ENCODE data around the gene TNFRSF12A. TPM values are rescaled to one million over a fixed set of nuclear protein-coding genes. Genes with fewer than 3 reads are reported as not detected.

The TNFRSF12A gene
- polyA plus RNA-seq, 5 donors: 2.7 to 6.8 (median 3.6) TPM

DNA sequence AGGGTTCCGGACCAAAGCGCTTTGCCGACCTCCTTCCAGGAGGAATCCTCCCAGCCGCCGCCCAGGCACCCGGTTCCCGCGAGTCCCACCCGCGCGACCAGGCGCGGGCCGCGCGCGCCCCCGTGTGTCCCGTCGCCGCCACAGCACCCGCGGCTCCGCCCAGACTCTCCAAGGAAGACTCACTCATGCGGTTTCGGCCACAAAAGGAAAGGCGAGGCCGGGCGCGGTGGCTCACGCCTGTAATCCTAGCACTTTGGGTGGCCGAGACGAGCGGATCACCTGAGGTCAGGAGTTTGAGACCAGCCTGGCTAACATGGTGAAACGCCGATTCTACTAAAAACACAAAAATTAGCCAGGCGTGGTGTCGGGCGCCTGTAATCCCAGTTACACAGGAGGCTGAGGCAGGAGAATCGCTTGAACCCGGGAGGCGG, 36.4 kb upstream of the TNFRSF12A start:
- DNase-seq: peak; percentile 65 to 73

DNA sequence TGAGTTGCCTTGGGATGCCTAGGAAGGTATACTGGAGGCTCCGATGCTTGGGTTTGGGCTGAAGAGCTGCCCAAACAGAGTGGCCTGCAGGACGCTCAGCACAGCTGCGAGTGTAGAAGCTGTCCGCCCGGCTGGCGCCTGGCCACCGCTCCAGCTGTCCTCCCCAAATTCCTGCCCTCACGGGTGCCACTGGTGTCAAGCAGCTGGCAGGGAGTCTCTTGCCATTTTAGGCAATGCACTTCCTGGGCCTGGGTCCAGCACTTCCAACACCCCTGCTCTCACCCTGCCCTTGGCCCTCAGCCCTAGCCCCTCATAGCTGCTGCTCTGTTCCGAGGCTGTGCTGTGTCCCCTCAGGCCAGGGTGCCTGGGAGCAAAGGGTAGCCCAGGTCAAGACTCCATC, 34.7 kb upstream of the TNFRSF12A start:
- DNase-seq: peak in 1 of 2 donors; percentile 68

DNA sequence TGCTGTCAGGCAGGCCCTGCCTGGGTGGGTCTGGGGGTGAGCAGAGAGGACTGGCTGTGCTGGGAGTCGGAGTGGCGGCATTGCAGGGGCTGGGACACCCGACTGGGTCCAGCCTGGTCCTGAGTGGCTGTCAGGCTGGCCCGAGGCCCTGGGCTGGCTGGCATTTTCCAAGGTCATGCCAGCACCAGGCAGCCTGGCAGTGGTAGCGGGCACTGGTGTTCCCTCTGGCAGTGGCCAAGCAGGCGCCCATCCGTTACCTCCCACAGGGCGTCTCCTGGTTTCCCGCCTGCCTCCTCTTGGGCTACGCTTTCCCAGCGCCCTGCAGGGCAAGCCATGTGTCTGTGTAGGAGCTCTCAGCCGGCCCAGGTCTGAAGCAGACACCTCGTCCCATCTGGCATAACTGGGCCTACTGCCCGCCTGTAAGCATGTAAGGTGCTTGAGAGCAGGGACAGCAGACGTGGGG, 34.2 kb upstream of the TNFRSF12A start:
- DNase-seq: no peak

GRCh38 chr16:2986623-2987188, 33.5 kb upstream of the TNFRSF12A start:
- no peak for DNase-seq

DNA sequence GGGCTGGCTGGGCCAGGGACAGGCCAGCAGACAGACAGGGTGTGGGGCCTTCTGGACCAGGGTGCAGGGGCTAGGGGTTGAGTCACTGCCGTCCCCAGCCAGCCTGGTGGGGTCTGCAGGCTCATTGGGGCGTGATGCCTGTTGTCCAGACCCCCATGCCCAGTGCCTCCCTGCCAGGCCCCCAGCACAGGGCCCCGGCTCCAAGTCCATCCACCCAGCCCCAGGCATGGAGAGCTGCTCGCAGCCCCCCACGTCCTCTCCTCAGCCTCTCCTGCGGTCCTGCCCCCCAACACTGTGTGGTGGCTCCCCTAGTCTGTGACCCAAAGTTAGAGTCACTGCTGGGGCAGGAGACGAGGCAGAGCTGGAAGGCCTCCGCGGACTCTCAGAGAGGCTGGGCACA, 32.9 kb upstream of the TNFRSF12A start:
- DNase-seq: no peak

GRCh38 chr16:2987833-2988232, 32.3 kb upstream of the TNFRSF12A start:
- DNase-seq: peak; percentile 70 to 71

DNA sequence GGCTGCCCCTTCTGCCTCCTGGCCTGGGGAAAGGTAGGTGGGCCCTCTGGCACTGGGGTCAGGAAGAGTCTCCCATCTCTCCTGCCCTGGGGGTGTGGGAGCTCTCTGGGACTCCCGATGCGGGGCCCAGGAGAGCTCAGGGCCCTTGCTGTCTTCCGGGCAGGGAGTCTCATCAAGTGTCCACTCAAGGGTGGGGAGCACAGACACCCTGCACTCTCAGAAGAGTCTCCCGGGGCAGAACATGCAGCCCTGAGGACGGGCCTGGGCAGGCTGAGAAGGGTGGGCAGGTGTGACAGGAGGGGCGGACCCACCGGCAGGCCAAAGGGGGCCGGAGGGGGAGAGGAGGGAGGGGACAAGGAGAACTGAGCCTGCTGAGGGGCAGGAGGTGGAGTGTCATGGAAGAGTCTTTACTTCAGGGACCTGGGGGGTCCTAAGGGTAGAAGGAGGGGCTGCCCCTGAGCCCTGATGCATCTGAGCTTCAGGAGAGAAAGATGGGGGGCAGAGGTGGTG, 31.5 kb upstream of the TNFRSF12A start:
- no peak for DNase-seq

DNA sequence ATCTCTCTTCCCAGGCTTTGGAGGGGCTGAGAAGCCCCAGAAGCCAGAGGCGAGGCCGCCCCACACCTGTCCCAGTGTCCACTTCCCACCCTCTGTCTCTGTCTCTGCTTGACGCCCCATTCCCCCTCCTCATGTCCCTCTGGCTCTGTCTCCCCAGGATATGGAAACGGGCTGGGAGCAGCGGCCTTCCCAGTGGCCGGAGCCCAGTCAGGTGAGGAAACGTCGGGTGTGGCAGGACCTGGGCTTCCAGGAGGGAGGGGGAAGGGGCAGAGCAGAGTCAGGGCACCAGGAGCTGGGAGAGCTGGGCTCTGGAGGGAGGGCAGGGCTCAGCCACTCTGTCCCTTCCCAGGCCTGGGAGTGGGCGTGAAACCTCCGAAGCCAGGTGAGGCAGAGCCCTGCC, 29.3 kb upstream of the TNFRSF12A start:
- no peak for DNase-seq

DNA sequence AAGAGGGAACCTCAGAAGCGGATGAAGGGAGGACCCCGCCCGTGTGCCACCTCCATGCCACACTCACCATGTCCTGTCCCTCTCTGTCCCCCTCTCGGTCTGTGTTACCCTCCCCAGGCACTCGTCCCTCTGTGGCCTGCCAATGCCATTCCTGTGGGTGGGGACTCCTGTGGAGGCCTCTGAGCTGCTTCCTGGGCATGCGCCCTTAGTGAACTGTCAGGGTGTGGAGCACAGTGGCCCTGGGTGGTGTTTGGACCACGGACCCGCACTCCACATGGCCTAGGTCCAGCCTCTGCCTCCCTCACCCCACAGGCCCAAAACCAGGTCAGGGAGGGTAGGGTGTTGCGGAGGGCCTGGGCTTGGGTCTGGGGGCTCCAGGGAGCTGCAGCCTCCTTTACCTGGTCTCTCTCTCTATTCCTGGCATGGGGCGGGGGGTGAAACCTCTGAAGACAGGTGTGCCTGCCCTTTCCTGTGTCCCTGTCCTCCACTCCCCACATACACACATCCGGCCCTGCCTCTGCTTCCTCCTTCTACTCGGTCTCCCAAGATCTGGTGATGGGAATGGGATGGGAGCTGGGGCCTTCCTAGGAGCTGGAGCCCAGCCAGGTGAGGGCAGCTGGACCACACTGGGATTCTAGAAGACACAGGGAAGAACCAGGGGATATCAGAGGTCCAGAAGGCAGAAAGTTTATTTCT, 28.5 kb upstream of the TNFRSF12A start:
- DNase-seq: no peak

DNA sequence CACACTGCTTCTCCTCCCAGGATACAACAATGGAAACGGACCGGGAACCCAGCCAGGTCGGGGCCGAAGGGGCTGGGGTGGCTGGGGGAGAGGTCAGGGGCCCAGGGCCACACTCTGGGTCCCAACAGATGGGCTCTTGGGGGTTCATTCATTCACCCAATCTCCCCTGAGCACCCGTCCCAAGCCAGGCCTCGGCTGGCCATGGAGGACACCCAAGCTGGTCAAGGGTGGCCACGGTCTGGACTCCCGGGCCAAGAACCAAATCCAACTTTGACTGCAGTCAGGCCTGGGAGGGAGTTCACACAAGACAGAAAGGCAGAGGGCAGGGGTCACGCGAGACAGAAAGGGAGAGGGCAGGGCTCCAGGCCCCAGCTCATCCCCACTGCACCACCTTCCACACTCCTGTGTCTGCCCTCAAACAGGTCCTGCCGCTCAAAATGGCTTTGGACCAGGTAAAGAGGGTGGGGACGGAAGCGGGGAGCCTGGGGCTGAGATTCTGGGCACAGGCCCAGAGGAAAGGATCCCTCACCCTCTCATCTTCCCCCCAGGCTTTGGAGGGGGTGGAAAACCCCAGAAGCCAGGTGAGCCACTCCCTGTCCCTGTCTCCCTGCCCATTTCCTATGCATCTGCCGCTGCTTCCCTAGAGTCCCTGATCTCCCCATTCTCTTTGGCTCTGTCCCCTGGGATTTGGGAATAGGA, 27.6 kb upstream of the TNFRSF12A start:
- DNase-seq: no peak

- no peak for DNase-seq
Measured at GRCh38 chr16:2996298-2996697, 23.9 kb upstream of the TNFRSF12A start.

- no peak for DNase-seq
Measured at GRCh38 chr16:2999929-3000328, 20.2 kb upstream of the TNFRSF12A start.

DNA sequence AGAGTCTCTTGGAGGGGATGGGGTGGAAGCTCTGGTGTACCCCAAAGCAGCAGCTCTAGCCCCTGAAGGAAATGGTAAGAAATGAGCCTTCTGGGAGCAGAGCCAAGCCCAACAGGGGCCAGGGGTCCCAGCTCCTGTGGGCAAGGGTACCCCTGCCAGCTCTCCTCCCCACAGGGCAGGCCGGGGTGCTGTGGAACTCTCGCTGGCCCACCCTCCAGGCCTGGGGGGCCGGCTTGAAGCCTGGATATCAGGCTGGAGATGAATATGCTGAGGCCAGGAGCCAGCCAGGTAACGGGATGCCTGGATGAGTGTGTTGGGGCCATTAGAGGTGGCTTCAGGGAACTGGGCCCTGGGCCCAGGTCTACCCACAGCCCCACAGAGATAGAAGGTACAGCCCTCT, 19.6 kb upstream of the TNFRSF12A start:
- no peak for DNase-seq

- no peak for DNase-seq
Measured at GRCh38 chr16:3001316-3001715, 18.9 kb upstream of the TNFRSF12A start.

DNA sequence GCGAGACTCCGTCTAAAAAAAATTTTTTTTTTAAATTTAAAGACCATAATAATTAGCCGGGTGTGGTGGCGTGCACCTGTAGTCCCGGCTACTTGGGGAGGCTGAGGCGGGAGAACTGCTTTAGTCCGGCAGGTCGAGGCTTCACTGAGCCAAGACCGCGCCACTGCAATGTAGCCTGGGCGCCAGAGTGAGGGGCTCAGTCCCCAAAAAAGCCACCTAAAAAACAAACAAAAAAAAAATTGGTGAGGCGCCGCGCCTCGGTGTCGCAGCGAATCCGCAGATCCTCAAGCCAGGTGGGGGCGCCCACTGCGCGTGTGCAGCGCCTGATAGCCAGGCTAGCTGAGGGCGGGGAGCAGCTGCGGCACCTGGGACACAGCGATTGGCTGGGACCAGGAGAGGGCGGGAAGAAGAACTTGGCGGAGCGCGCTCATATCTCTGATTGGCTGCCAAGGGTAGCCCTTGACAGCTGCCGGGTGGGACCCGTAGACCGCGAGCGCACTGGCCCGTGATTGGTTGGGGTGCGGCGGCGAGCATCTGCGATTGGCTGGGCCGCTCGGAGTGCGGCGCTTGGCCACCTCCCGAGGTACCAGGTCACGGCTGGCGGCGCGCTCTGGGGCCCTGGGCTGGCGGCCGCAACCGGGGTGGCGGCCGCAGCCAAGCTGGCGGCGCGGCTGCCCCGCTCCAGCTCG, 16.4 kb upstream of the TNFRSF12A start:
- peak; percentile 94 for DNase-seq

GRCh38 chr16:3004319-3004718, 15.8 kb upstream of the TNFRSF12A start:
- DNase-seq: no peak

GRCh38 chr16:3004781-3005284, 15.3 kb upstream of the TNFRSF12A start:
- no peak for DNase-seq

DNA sequence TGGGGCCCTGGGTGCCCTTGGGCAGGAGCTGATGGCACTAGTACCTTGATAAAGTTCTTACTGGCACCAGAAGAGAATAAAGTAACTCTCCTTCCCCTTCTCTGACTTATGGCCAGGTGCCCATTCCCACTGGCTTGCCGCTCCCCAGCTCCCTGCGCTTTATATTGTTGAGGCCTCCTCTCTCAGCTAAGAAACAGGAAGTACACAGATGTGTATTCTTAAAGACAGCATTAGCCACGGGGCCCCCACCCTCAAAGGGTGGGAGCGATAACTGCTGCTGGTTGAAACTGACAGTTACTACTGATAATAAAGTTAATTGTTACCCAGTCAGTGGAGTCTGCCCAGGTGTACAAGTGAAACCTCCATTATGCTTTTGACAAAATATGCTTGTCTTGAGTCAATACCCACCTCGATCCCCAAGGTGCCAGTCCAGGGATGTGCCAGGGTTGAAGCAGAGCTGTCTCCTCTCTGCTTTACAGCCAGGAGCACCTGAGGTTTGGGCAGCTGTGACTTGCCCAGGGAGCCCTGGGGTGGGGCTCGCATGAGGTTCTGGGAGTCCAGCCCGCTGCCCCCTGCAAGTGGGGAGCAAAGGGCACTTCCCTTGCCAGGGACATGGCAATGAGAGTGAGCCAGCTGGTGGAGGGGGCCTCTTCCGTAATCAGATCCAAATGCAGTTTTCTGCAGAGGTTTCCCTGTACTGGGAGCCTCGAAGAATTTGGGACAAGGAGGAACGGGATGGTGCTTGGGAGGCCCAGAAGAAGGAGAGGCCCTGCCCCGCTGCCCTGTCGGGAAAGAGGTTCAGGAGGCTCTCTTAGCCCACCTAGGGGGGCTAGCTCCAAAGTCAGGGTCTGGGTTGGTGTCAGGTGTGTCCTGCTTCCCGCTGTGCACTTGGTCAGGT, 12.9 kb upstream of the TNFRSF12A start:
- no peak for DNase-seq

DNA sequence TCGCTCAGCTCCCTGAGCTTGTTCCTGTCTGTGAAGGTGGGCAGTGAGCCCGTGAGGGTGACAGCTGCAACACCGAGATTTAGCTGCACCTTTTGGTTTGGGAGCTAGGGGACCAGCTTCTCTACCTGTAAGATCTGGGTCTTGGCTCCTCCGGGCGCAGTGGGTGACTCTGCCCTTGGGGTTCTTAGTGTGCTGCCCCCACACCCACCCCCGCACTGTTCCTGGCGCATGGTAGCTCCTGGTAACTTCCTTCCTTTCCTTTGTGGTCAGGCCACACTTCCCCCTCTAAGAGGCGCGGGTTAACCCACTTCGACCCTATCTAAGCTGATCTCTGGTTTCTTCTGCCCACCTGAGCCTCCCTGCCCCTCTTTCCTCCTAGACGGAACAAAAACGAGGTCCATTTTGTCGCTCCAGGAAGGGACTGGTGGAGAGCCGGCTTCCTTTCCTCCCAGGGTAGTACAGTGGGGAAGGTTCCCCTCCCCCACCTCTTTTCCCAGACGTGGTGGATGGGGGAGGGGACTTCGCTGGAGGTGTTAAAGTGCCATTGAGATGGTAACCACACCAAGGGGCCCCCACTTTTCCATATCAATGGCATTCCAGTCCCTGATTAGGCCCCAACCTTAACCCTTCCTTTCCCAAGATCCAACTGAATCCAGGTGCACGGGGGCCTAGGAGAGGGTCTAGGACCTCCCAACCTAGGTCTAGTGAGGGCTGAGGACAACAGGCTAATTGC, 12.0 kb upstream of the TNFRSF12A start:
- no peak for DNase-seq

- no peak for DNase-seq
Measured at GRCh38 chr16:3008690-3009037, 11.5 kb upstream of the TNFRSF12A start.

Data from right lung (tissue), 5 donors.